Dermis microvascular lymphatic vessel endothelial cell (primary cell): ENCODE measurements around the gene TYMS. TPM values are rescaled to one million over a fixed set of nuclear protein-coding genes. Genes with fewer than 3 reads are reported as not detected.
"Not testable (repeated sequence)": the region's sequence is repeated elsewhere in the genome, so short reads cannot be mapped to it uniquely, and the experiment has no call there.

ENCODE experiments used
- DNase-seq, 2 donors: peaks; one replicate each; pipeline versions ENCODE4 v3.0.0 to v3.0.0-alpha.2; 2010; ENCODE audit warnings: low read depth in 2 of 2
- total RNA-seq: library from RNA; depleted of rRNA; stranded (reverse); fragments of >200 nt; gene quantifications from 2 replicates; pipeline ENCODE4 v1.2.1, GENCODE V29; 2014

The TYMS gene
- total RNA-seq, 1 donor from 2014 or later, result 33.8 TPM

- DNase-seq, result no peak
Measured at GRCh38 chr18:677145-677544, 19.7 kb downstream of the TYMS start.

- DNase-seq, result no peak
Measured at GRCh38 chr18:677951-678381, 20.5 kb downstream of the TYMS start.

GRCh38 chr18:678482-679182 lies 21.2 kb downstream of the TYMS start:
- DNase-seq, result no peak

GRCh38 chr18:679516-679915 lies 22.1 kb downstream of the TYMS start:
- no peak for DNase-seq

- no peak for DNase-seq
Measured at GRCh38 chr18:680392-680791, 22.9 kb downstream of the TYMS start.

- DNase-seq, result no peak
Measured at GRCh38 chr18:681985-682384, 24.5 kb downstream of the TYMS start.

- not testable (repeated sequence) for DNase-seq
Measured at GRCh38 chr18:682416-682815, 25.0 kb downstream of the TYMS start.

GRCh38 chr18:682833-683232 lies 25.4 kb downstream of the TYMS start:
- DNase-seq, result no peak

GRCh38 chr18:683531-683930 lies 26.1 kb downstream of the TYMS start:
- DNase-seq, result no peak

- no peak for DNase-seq
Measured at GRCh38 chr18:685438-685837, 28.0 kb downstream of the TYMS start.

- DNase-seq, result no peak
Measured at GRCh38 chr18:686339-687111, 29.1 kb downstream of the TYMS start.

GRCh38 chr18:688323-688722 lies 30.9 kb downstream of the TYMS start:
- DNase-seq, result peak in 1 of 2 donors; percentile 19

GRCh38 chr18:692824-693223 lies 35.4 kb downstream of the TYMS start:
- DNase-seq, result no peak

- peak in 1 of 2 donors; percentile 16 for DNase-seq
Measured at GRCh38 chr18:693466-694187, 36.2 kb downstream of the TYMS start.

GRCh38 chr18:697012-697411 lies 39.6 kb downstream of the TYMS start:
- no peak for DNase-seq

GRCh38 chr18:697800-698199 lies 40.3 kb downstream of the TYMS start:
- no peak for DNase-seq

- peak in 1 of 2 donors; percentile 35 for DNase-seq
Measured at GRCh38 chr18:703213-703967, 45.9 kb downstream of the TYMS start.

GRCh38 chr18:706405-706804 lies 49.0 kb downstream of the TYMS start:
- no peak for DNase-seq

- DNase-seq, result no peak
Measured at GRCh38 chr18:708096-708495, 50.6 kb downstream of the TYMS start.

GRCh38 chr18:709771-710170 lies 52.3 kb downstream of the TYMS start:
- no peak for DNase-seq

- DNase-seq, result no peak
Measured at GRCh38 chr18:710418-711300, 53.2 kb downstream of the TYMS start.
